Measurements from ENCODE around the gene GFRA4. TPM values are rescaled to one million over a fixed set of nuclear protein-coding genes. Genes with fewer than 3 reads are reported as not detected.

The GFRA4 gene
- total RNA-seq, 6 donors from 2014 or later, result not detected

- Histone ChIP-seq H3K27me3 (no peaks in the 10 kb centered on the region), H3K9me3 (no peaks in the 10 kb centered on the region), H3K27ac (no peak overlapping the region), H3K4me3 (no peak overlapping the region), H3K4me1 (no peaks in the 10 kb centered on the region), H3K36me3 (peaks cover 0 to 29% (median 12%) of the 10 kb centered on the region in 4 donors)
- no peak for TF ChIP-seq EP300 (IDR thresholded peaks at IDR 0.05)
- TF ChIP-seq POLR2A (IDR thresholded peaks at IDR 0.05), result no peak
- no peak for TF ChIP-seq CTCF (IDR thresholded peaks at IDR 0.05)
- TF ChIP-seq POLR2AphosphoS5 (IDR thresholded peaks at IDR 0.05), result no peak
- no peak for DNase-seq
- no peak for ATAC-seq (ENCODE audit: low FRiP score in 2 of 2)
- 94 to 96% methylated on average over 7 to 9 of the region's 9 CpGs for WGBS, 2 donors
Measured at GRCh38 chr20:3652221-3652620, 11.0 kb downstream of the GFRA4 start.

GRCh38 chr20:3651204-3651962 is 11.8 kb downstream of the GFRA4 start:
- Histone ChIP-seq H3K4me1 (no peaks in the 10 kb centered on the region), H3K4me3 (no peak overlapping the region), H3K27ac (no peak overlapping the region), H3K9me3 (no peaks in the 10 kb centered on the region), H3K36me3 (peaks cover 0 to 38% (median 15%) of the 10 kb centered on the region in 4 donors), H3K27me3 (no peaks in the 10 kb centered on the region)
- DNase-seq (no peak), ATAC-seq (ENCODE audit: low FRiP score in 2 of 2) (no peak)
- WGBS, 2 donors, result 77 to 81% methylated on average over 9 of the region's 9 CpGs
- TF ChIP-seq CTCF (IDR thresholded peaks at IDR 0.05) (no peak), POLR2A (IDR thresholded peaks at IDR 0.05) (no peak), POLR2AphosphoS5 (IDR thresholded peaks at IDR 0.05) (no peak), EP300 (IDR thresholded peaks at IDR 0.05) (no peak)

DNA sequence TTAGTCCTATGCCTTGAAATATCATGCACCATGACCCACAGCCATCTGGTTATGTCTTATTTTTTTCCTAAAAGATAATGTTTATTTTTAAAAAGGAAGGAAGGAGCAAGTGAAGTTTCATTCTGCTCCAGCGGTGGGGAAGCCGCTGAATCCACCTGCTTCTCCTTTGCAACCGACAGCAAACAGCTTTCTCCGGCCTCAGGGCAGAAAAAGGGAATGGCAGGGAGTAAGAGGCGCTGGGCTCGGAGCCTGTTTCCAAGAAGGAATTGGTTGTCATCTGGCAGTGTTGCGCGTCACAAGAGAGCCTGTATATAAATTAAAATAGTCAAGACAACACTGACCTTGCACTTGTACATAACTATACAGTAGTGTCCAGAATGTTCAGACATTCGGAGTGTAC is 14.2 kb downstream of the GFRA4 start:
- ATAC-seq (ENCODE audit: low FRiP score in 2 of 2), result no peak
- Histone ChIP-seq H3K27ac (no peak overlapping the region), H3K9me3 (no peaks in the 10 kb centered on the region), H3K4me3 (no peak overlapping the region), H3K4me1 (no peaks in the 10 kb centered on the region), H3K36me3 (peaks cover 2 to 52% (median 29%) of the 10 kb centered on the region in 4 donors), H3K27me3 (no peaks in the 10 kb centered on the region)
- TF ChIP-seq POLR2A (IDR thresholded peaks at IDR 0.05), result no peak
- TF ChIP-seq POLR2AphosphoS5 (IDR thresholded peaks at IDR 0.05), result no peak
- TF ChIP-seq EP300 (IDR thresholded peaks at IDR 0.05), result no peak
- no peak for TF ChIP-seq CTCF (IDR thresholded peaks at IDR 0.05)
- no peak for DNase-seq
- WGBS, 2 donors, result 83 to 91% methylated on average over 9 of the region's 9 CpGs

DNA sequence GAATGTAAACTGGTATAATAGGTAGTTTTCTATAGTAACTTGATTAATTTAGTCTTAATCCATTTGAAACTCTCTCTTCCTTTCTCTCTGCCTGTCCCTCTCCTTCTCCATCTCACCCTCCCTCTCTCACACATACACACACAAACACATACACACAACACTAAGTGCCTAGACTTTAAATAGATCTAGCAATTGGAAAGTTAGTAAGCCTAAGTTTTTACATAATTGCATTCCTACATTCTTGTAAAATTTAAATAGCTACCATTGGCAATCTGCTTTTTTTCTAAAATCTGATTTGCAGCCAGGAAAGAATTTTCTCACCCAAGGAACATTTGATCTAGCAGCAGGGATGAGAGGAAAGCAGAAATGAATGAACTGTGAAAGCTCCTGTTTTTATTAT is 15.7 kb downstream of the GFRA4 start:
- no peaks in the 10 kb centered on the region for H3K27me3 ChIP-seq
- H3K4me1 ChIP-seq, result no peaks in the 10 kb centered on the region
- no peak for TF ChIP-seq CTCF (IDR thresholded peaks at IDR 0.05)
- TF ChIP-seq POLR2AphosphoS5 (IDR thresholded peaks at IDR 0.05), result no peak
- TF ChIP-seq POLR2A (IDR thresholded peaks at IDR 0.05), result no peak
- TF ChIP-seq EP300 (IDR thresholded peaks at IDR 0.05), result no peak
- no peaks in the 10 kb centered on the region for H3K9me3 ChIP-seq
- peaks cover 2 to 58% (median 31%) of the 10 kb centered on the region in 4 donors for H3K36me3 ChIP-seq
- no peak overlapping the region for H3K4me3 ChIP-seq
- no peak overlapping the region for H3K27ac ChIP-seq
- ATAC-seq (ENCODE audit: low FRiP score in 2 of 2), result no peak
- no peak for DNase-seq

DNA sequence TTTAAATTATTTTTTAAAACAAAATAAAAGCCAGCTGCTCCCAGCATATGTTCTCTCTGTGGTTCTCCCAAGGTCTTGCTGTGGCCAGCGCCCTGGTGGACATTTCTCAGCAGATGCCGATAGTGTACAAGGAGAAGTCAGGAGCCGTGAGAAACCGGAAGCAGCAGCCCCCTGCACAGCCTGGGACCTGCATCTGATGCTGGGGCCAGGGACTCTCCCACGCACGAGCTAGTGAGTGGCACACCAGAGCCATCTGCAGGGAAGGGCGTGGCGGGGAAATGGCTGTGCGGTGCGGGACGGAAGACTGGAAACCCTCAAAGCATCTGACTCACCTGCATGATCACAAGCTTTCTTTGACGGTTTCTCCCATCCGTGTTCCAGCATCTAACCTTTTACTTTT is 16.5 kb downstream of the GFRA4 start:
- H3K4me1 ChIP-seq, result no peaks in the 10 kb centered on the region
- DNase-seq, result no peak
- no peak overlapping the region for H3K27ac ChIP-seq
- H3K27me3 ChIP-seq, result no peaks in the 10 kb centered on the region
- ATAC-seq (ENCODE audit: low FRiP score in 2 of 2), result no peak
- TF ChIP-seq EP300 (IDR thresholded peaks at IDR 0.05), result no peak
- peaks cover 2 to 58% (median 31%) of the 10 kb centered on the region in 4 donors for H3K36me3 ChIP-seq
- 90 to 92% methylated on average over 13 of the region's 13 CpGs for WGBS, 2 donors
- no peaks in the 10 kb centered on the region for H3K9me3 ChIP-seq
- H3K4me3 ChIP-seq, result no peak overlapping the region

Measured in upper lobe of left lung (tissue), 6 donors.